Thyroid gland (tissue), 4 donors: ENCODE data around the gene ANKRD34C. TPM values are rescaled to one million over a fixed set of nuclear protein-coding genes. Genes with fewer than 3 reads are reported as not detected.

Experiments used
- DNase-seq, 2 donors: peaks; one replicate each; pipeline ENCODE4 v3.0.0-alpha.2; 2019
- H3K27ac ChIP-seq, 3 donors: fragments of 200-600 bp; sonication (generic); 1 replicate in 2 of 3; 2 replicates in 1 of 3; pipeline ENCODE4 v1.5.1; 2016 to 2019; ENCODE audit warnings: mild to moderate bottlenecking in 1 of 3, moderate library complexity in 1 of 3
- H3K27me3 ChIP-seq: fragments of 200-600 bp; sonication (generic); one replicate; pipeline ENCODE4 v1.5.1; 2019
- H3K36me3 ChIP-seq, 2 donors: fragments of 200-600 bp; sonication (generic); one replicate each; pipeline ENCODE4 v1.5.1; 2016 to 2019
- H3K4me1 ChIP-seq, 2 donors: fragments of 200-600 bp; sonication (generic); one replicate each; pipeline ENCODE4 v1.5.1; 2017 to 2019
- H3K4me3 ChIP-seq, 3 donors: fragments of 200-600 bp; sonication (generic); replicated peaks in 1 of 3; 1 replicate in 2 of 3; 2 replicates in 1 of 3; pipeline ENCODE4 v1.5.1; 2016; ENCODE audit warnings: mild to moderate bottlenecking in 1 of 3
- H3K9me3 ChIP-seq: fragments of 200-600 bp; sonication (generic); one replicate; pipeline ENCODE4 v1.5.1; 2017
- CTCF ChIP-seq, 6 experiments: fragments of 200-600 bp in 3 of 6; fragments of 450-650 bp in 3 of 6; sonication (generic) in 3 of 6; IDR thresholded peaks; one replicate each; pipeline ENCODE4 v1.5.1; 2016 to 2019; ENCODE audit warnings: antibody characterized with exemption in 6 of 6, mild to moderate bottlenecking in 2 of 6, inconsistent platforms in 1 of 6, moderate library complexity in 1 of 6
- POLR2A ChIP-seq, 2 donors: fragments of 450-650 bp; IDR thresholded peaks; one replicate each; pipeline ENCODE4 v1.6.1; 2017; ENCODE audit warnings: antibody characterized with exemption in 2 of 2, mild to moderate bottlenecking in 2 of 2, moderate library complexity in 1 of 2
- WGBS, 2 donors: methylation state at CpG; one replicate each; pipeline ENCODE4 v1.1.5; 2017; 5-methylcytosine and 5-hydroxymethylcytosine counted together
- intact Hi-C: fragments of 100-400 bp; cut with DNase I; formaldehyde crosslinking; loops from one replicate; pipeline ENCODE4 v1.15.1; 2023
- total RNA-seq, 4 donors: library from RNA; depleted of rRNA; stranded (reverse); fragments of >200 nt; gene quantifications; one replicate each; pipeline ENCODE4 v1.2.3, GENCODE V29; 2016

Gene ANKRD34C
- total RNA-seq, 4 donors from 2014 or later, result 0.13 TPM; not detected in 3

- Histone ChIP-seq H3K4me1 (no peaks in the 10 kb centered on the region), H3K9me3 (no peaks in the 10 kb centered on the region), H3K36me3 (no peaks in the 10 kb centered on the region), H3K27ac (no peak overlapping the region), H3K27me3 (no peaks in the 10 kb centered on the region), H3K4me3 (no peak overlapping the region)
- 15 to 19% methylated on average over 35 to 44 of the region's 46 CpGs for WGBS, 2 donors
- TF ChIP-seq CTCF (IDR thresholded peaks at IDR 0.05) (no peak), POLR2A (IDR thresholded peaks at IDR 0.05) (no peak)
- peak; percentile 25 to 54 for DNase-seq
- intact Hi-C loops, result no loop called here
Measured at GRCh38 chr15:79283252-79284048, 928 bp downstream of the ANKRD34C start.

- no peaks in the 10 kb centered on the region for H3K4me1 ChIP-seq
- WGBS, 2 donors, result 74 to 82% methylated on average over 6 of the region's 6 CpGs
- H3K27me3 ChIP-seq, result no peaks in the 10 kb centered on the region
- no peaks in the 10 kb centered on the region for H3K36me3 ChIP-seq
- DNase-seq, result no peak
- intact Hi-C loops, result no loop called here
- no peak overlapping the region for H3K27ac ChIP-seq
- no peaks in the 10 kb centered on the region for H3K9me3 ChIP-seq
- H3K4me3 ChIP-seq, result no peak overlapping the region
- no peak for TF ChIP-seq POLR2A (IDR thresholded peaks at IDR 0.05)
- TF ChIP-seq CTCF (IDR thresholded peaks at IDR 0.05), result no peak
Measured at GRCh38 chr15:79290642-79291275, 8.2 kb downstream of the ANKRD34C start.

GRCh38 chr15:79292011-79292410 lies 9.5 kb downstream of the ANKRD34C start:
- no peak for DNase-seq
- WGBS, 2 donors, result 85 to 91% methylated on average over 4 of the region's 4 CpGs
- intact Hi-C loops, result no loop called here
- H3K36me3 ChIP-seq, result no peaks in the 10 kb centered on the region
- no peaks in the 10 kb centered on the region for H3K27me3 ChIP-seq
- no peak for TF ChIP-seq CTCF (IDR thresholded peaks at IDR 0.05)
- no peak for TF ChIP-seq POLR2A (IDR thresholded peaks at IDR 0.05)
- no peaks in the 10 kb centered on the region for H3K4me1 ChIP-seq
- H3K4me3 ChIP-seq, result no peak overlapping the region
- no peaks in the 10 kb centered on the region for H3K9me3 ChIP-seq
- no peak overlapping the region for H3K27ac ChIP-seq

- 56 to 78% methylated on average over 5 to 7 of the region's 7 CpGs for WGBS, 2 donors
- H3K4me1 ChIP-seq, result no peaks in the 10 kb centered on the region
- H3K36me3 ChIP-seq, result no peaks in the 10 kb centered on the region
- no peaks in the 10 kb centered on the region for H3K9me3 ChIP-seq
- TF ChIP-seq CTCF (IDR thresholded peaks at IDR 0.05), result no peak
- no peak for TF ChIP-seq POLR2A (IDR thresholded peaks at IDR 0.05)
- no peak overlapping the region for H3K4me3 ChIP-seq
- intact Hi-C loops, result no loop called here
- no peak overlapping the region for H3K27ac ChIP-seq
- no peaks in the 10 kb centered on the region for H3K27me3 ChIP-seq
- no peak for DNase-seq
Measured at GRCh38 chr15:79294075-79294474, 11.6 kb downstream of the ANKRD34C start.

GRCh38 chr15:79296583-79296982 lies 14.1 kb downstream of the ANKRD34C start:
- TF ChIP-seq CTCF (IDR thresholded peaks at IDR 0.05), result peak in 1 of 6 experiments; percentile 26
- no peak for TF ChIP-seq POLR2A (IDR thresholded peaks at IDR 0.05)
- intact Hi-C loops, result no loop called here
- Histone ChIP-seq H3K27me3 (no peaks in the 10 kb centered on the region), H3K27ac (no peak overlapping the region), H3K36me3 (no peaks in the 10 kb centered on the region), H3K9me3 (no peaks in the 10 kb centered on the region), H3K4me1 (no peaks in the 10 kb centered on the region), H3K4me3 (no peak overlapping the region)
- 41 to 60% methylated on average over 4 of the region's 4 CpGs for WGBS, 2 donors
- no peak for DNase-seq
